ENCODE data around the gene RNF43. TPM values are rescaled to one million over a fixed set of nuclear protein-coding genes. Genes with fewer than 3 reads are reported as not detected.

RNF43 gene
- total RNA-seq, 1 donor: not detected

- no peak for TF ChIP-seq CTCF (IDR thresholded peaks at IDR 0.05; ENCODE audit: insufficient read depth, low read depth, low read length)
- no peak for DNase-seq (ENCODE audit: low read depth)
- H3K4me3 ChIP-seq (ENCODE audit: low read depth, low read length): no peak overlapping the region
Measured at GRCh38 chr17:58388302-58389190, 28.8 kb downstream of the RNF43 start.

- no peak for TF ChIP-seq CTCF (IDR thresholded peaks at IDR 0.05; ENCODE audit: insufficient read depth, low read depth, low read length)
- DNase-seq (ENCODE audit: low read depth): no peak
- H3K4me3 ChIP-seq (ENCODE audit: low read depth, low read length): no peak overlapping the region
Measured at GRCh38 chr17:58387834-58388233, 29.5 kb downstream of the RNF43 start.

- DNase-seq (ENCODE audit: low read depth): no peak
- no peak overlapping the region for H3K4me3 ChIP-seq (ENCODE audit: low read depth, low read length)
- no peak for TF ChIP-seq CTCF (IDR thresholded peaks at IDR 0.05; ENCODE audit: insufficient read depth, low read depth, low read length)
Measured at GRCh38 chr17:58386708-58387107, 30.6 kb downstream of the RNF43 start.

GRCh38 chr17:58385359-58385899 is 31.9 kb downstream of the RNF43 start:
- no peak for DNase-seq (ENCODE audit: low read depth)
- TF ChIP-seq CTCF (IDR thresholded peaks at IDR 0.05; ENCODE audit: insufficient read depth, low read depth, low read length): no peak
- H3K4me3 ChIP-seq (ENCODE audit: low read depth, low read length): no peak overlapping the region

GRCh38 chr17:58384897-58385296 is 32.4 kb downstream of the RNF43 start:
- TF ChIP-seq CTCF (IDR thresholded peaks at IDR 0.05; ENCODE audit: insufficient read depth, low read depth, low read length): no peak
- H3K4me3 ChIP-seq (ENCODE audit: low read depth, low read length): no peak overlapping the region
- no peak for DNase-seq (ENCODE audit: low read depth)

- no peak overlapping the region for H3K4me3 ChIP-seq (ENCODE audit: low read depth, low read length)
- no peak for DNase-seq (ENCODE audit: low read depth)
- no peak for TF ChIP-seq CTCF (IDR thresholded peaks at IDR 0.05; ENCODE audit: insufficient read depth, low read depth, low read length)
Measured at GRCh38 chr17:58383892-58384462, 33.4 kb downstream of the RNF43 start.
